Ovary (tissue), 9 donors: ENCODE data around the gene TFF2. TPM values are rescaled to one million over a fixed set of nuclear protein-coding genes. Genes with fewer than 3 reads are reported as not detected.

Experiments
- DNase-seq, 5 donors: peaks; one replicate each; pipeline ENCODE4 v3.0.0-alpha.2; 2019 to 2020
- H3K27ac ChIP-seq, 2 donors: fragments of 200-600 bp; one replicate each; pipeline versions ENCODE4 v1.5.1 to v1.8.0; 2019 to 2022
- H3K27me3 ChIP-seq: fragments of 200-600 bp; one replicate; pipeline ENCODE4 v1.8.0; 2022
- H3K36me3 ChIP-seq: fragments of 200-600 bp; sonication (generic); one replicate; pipeline ENCODE4 v1.5.1; 2019
- H3K4me1 ChIP-seq: one replicate; pipeline ENCODE4 v1.8.1; 2013; ENCODE audit warnings: mild to moderate bottlenecking, moderate library complexity; ENCODE audit not compliant: insufficient read depth
- H3K4me3 ChIP-seq: fragments of 200-600 bp; sonication (generic); one replicate; pipeline ENCODE4 v1.5.1; 2017
- H3K9me3 ChIP-seq, 2 donors: fragments of 200-600 bp in 1 of 2; sonication (generic) in 1 of 2; one replicate each; pipeline versions ENCODE4 v1.5.1 to v1.8.1; 2013 to 2019; ENCODE audit warnings: mild to moderate bottlenecking in 1 of 2, moderate library complexity in 1 of 2
- EP300 ChIP-seq: sonication (generic); formaldehyde crosslinking; IDR thresholded peaks from one replicate; pipeline ENCODE4 v1.6.1; 2017; ENCODE audit warnings: antibody characterized with exemption
- POLR2A ChIP-seq: fragments of 450-650 bp; IDR thresholded peaks from one replicate; pipeline ENCODE4 v1.6.1; 2017; ENCODE audit warnings: antibody characterized with exemption, mild to moderate bottlenecking, moderate library complexity
- WGBS, 3 donors: extraction: QIAGEN DNeasy Blood & Tissue Kit in 1 of 3; methylation state at CpG; one replicate each; pipeline versions ENCODE4 v1.1.5 to v1.1.7; 2013 to 2017; 5-methylcytosine and 5-hydroxymethylcytosine counted together
- intact Hi-C, 4 donors: fragments of 100-400 bp; cut with DNase I; formaldehyde crosslinking; loops; one replicate each; pipeline versions ENCODE4 v1.11.0 to v1.15.1; 2022 to 2023
- polyA plus RNA-seq, 2 donors: library from polyadenylated mRNA; stranded (reverse); fragments of 200-250 nt in 1 of 2; fragments of 350-450 nt in 1 of 2; fragmentation: Illumina TruSeq in 1 of 2; extraction: RNeasy Lipid Tissue Mini Kit (QIAGEN cat#74804) in 1 of 2; gene quantifications; one replicate each; pipeline ENCODE4 v1.2.3, GENCODE V29; 2013 to 2014
- total RNA-seq, 7 donors: library from RNA; depleted of rRNA in 2 of 7; stranded (reverse); fragments of >200 nt in 2 of 7; fragmentation: NEBNext Ultra II Directional in 3 of 7; extraction: Animal tissue kit (Norgen Biotek cat#: 25700) in 3 of 7; gene quantifications; one replicate each; pipeline versions ENCODE4 v1.1.0 to v1.2.4, GENCODE V29; 2016 to 2023
- TF ChIP-seq, protein P1 (sequence below), 3 donors: fragments of 450-650 bp in 2 of 3; fragments of 200-600 bp in 1 of 3; IDR thresholded peaks; one replicate each; pipeline versions ENCODE4 v1.5.1 to v1.8.0; 2016 to 2022; ENCODE audit warnings: antibody characterized with exemption in 3 of 3, mild to moderate bottlenecking in 1 of 3
- donor health status: DM: no; HTN: no; CAD: no; lungs with moderate emphysema.
- donor health status: DM: no; HTN: no; CAD: no.
- donor health status: Bipolar disorder and iron deficiency.
- donor health status: DM: yes; HTN: yes; CAD: no.
- donor health status: DM: no; HTN: no; CAD: no.
- donor health status: DM: yes; HTN: yes; CAD: no.

Gene TFF2
- total and polyA plus RNA-seq, 9 donors, result 0.31 to 3.7 TPM; not detected in 7

- TF ChIP-seq, protein P1, sequence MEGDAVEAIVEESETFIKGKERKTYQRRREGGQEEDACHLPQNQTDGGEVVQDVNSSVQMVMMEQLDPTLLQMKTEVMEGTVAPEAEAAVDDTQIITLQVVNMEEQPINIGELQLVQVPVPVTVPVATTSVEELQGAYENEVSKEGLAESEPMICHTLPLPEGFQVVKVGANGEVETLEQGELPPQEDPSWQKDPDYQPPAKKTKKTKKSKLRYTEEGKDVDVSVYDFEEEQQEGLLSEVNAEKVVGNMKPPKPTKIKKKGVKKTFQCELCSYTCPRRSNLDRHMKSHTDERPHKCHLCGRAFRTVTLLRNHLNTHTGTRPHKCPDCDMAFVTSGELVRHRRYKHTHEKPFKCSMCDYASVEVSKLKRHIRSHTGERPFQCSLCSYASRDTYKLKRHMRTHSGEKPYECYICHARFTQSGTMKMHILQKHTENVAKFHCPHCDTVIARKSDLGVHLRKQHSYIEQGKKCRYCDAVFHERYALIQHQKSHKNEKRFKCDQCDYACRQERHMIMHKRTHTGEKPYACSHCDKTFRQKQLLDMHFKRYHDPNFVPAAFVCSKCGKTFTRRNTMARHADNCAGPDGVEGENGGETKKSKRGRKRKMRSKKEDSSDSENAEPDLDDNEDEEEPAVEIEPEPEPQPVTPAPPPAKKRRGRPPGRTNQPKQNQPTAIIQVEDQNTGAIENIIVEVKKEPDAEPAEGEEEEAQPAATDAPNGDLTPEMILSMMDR (IDR thresholded peaks at IDR 0.05), result no peak
- TF ChIP-seq POLR2A, result no peak
- no peak for TF ChIP-seq EP300
- DNase-seq, result no peak
- no peak overlapping the region for H3K4me3 ChIP-seq
- intact Hi-C loops, result no loop called here
- H3K9me3 ChIP-seq, result no peaks in the 10 kb centered on the region
- no peaks in the 10 kb centered on the region for H3K27me3 ChIP-seq
- peaks cover 1% of the 10 kb centered on the region for H3K4me1 ChIP-seq
- WGBS, 3 donors, result 71 to 84% (median 83%) methylated on average over 17 of the region's 17 CpGs
- no peak overlapping the region for H3K27ac ChIP-seq
- no peaks in the 10 kb centered on the region for H3K36me3 ChIP-seq
Measured at GRCh38 chr21:42308161-42308913, 42.5 kb downstream of the TFF2 start.

DNA sequence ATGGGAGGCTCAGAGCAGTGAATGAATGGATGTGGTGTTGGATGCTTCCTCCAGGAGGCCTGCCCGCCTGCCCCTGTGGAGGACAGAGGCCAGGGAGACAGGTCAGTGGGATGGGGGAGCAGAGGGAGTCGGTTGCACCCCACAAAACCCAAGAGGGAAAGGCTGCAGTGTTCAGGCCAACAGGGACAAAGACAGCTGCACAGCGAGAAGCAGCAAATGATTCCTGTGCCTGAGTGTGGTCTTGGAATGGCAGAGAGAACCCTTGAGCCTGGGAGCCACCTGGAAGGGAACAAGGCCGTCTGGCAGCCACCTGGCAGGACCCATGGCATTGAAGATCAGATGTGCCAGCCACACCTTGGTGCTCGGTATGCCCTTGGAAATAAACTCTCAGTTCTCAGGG, 43.7 kb downstream of the TFF2 start:
- intact Hi-C loops, result no loop called here
- WGBS, 3 donors, result 71 to 81% (median 77%) methylated on average over 5 of the region's 5 CpGs
- Histone ChIP-seq H3K4me3 (no peak overlapping the region), H3K4me1 (peaks cover 1% of the 10 kb centered on the region), H3K27ac (no peak overlapping the region), H3K27me3 (no peaks in the 10 kb centered on the region), H3K36me3 (no peaks in the 10 kb centered on the region), H3K9me3 (no peaks in the 10 kb centered on the region)
- TF ChIP-seq EP300, result no peak
- TF ChIP-seq, protein P1 (IDR thresholded peaks at IDR 0.05), result no peak
- TF ChIP-seq POLR2A, result no peak
- DNase-seq, result no peak

- no peaks in the 10 kb centered on the region for H3K4me1 ChIP-seq
- intact Hi-C loops, result no loop called here
- H3K27me3 ChIP-seq, result no peaks in the 10 kb centered on the region
- no peak overlapping the region for H3K27ac ChIP-seq
- 61 to 80% (median 70%) methylated on average over 17 of the region's 17 CpGs for WGBS, 3 donors
- no peak for TF ChIP-seq EP300
- TF ChIP-seq, protein P1 (IDR thresholded peaks at IDR 0.05), result no peak
- no peak for TF ChIP-seq POLR2A
- no peaks in the 10 kb centered on the region for H3K36me3 ChIP-seq
- no peak overlapping the region for H3K4me3 ChIP-seq
- H3K9me3 ChIP-seq, result no peaks in the 10 kb centered on the region
- DNase-seq, result no peak
Measured at GRCh38 chr21:42306366-42307035, 44.3 kb downstream of the TFF2 start.

DNA sequence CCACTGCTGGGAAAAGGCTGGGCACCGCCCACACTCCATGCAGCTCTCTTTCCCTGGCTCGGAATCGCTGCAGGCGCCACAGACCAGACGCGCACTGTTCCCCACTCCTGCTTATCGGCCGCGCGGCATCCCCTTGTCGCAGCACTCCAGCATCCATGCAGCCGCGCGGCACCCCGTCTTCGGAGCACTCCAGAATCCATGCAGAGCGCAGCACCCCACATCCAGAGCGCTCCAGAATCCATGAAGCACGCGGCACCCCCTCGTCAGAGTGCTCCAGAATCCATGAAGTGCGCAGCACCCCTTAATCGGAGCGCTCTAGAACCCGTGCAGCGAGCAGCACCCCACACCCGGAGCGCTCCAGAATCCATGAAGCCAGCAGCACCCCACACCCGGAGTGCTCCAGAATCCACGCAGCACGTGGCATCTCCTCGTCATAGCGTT, 45.1 kb downstream of the TFF2 start:
- no peak for DNase-seq
- H3K4me3 ChIP-seq, result no peak overlapping the region
- intact Hi-C loops, result no loop called here

More for the DNA sequence above, 45.1 kb downstream of the TFF2 start:
- no peak for TF ChIP-seq POLR2A
- TF ChIP-seq, protein P1 (IDR thresholded peaks at IDR 0.05), result no peak
- TF ChIP-seq EP300, result no peak
- H3K36me3 ChIP-seq, result no peaks in the 10 kb centered on the region
- no peaks in the 10 kb centered on the region for H3K27me3 ChIP-seq
- H3K9me3 ChIP-seq, result no peaks in the 10 kb centered on the region
- WGBS, 3 donors, result 92 to 93% (median 92%) methylated on average over 33 of the region's 33 CpGs
- no peaks in the 10 kb centered on the region for H3K4me1 ChIP-seq
- no peak overlapping the region for H3K27ac ChIP-seq
